K562 (cell line): Measurements from ENCODE around the gene TAS2R14. TPM values are rescaled to one million over a fixed set of nuclear protein-coding genes. Genes with fewer than 3 reads are reported as not detected.

Experiments
- ATAC-seq: fragments of 200-7000 bp; cut with Tn5 transposase; 3 replicates; pipeline ENCODE4 v1.9.1; 2020; ENCODE audit warnings: moderate library complexity
- BruUV-seq: library from RNA; stranded (reverse); fragments of 400-500 nt; replicated peaks from 2 replicates; lab custom pipeline; 2021; lab: Mats Ljungman, UMichigan
- CTCF ChIA-PET: fragments of 300-600 bp; formaldehyde crosslinking; extraction: SDS; loops from one replicate; lab custom pipeline; 2021; ENCODE audit warnings: low intra/inter-chr PET ratio; lab: Yijun Ruan, JAX
- POLR2A ChIA-PET: fragments of 300-600, 350-650 bp; sonication (Branson Sonifier 250); formaldehyde crosslinking; extraction: SDS; loops from one replicate; lab custom pipeline; 2021; ENCODE audit warnings: antibody characterized with exemption, inconsistent platforms; lab: Yijun Ruan, JAX
- DNase-seq, 4 experiments: peaks; one replicate each; pipeline versions ENCODE4 v3.0.0 to v3.0.0-alpha.2; 2011 to 2018; ENCODE audit warnings: low spot score in 3 of 4, mixed read lengths in 3 of 4; ENCODE audit errors: extremely low read depth in 1 of 4
- FAIRE-seq: peaks from 2 replicates; lab custom pipeline; 2011; peaks lifted over from hg19 to GRCh38; lab: Jason Lieb, UNC
- H2AFZ ChIP-seq: 2 replicates; pipeline ENCODE4 v1.6.0; 2011; ENCODE audit warnings: low read depth, low read length, control low read depth, inconsistent platforms
- H3K27ac ChIP-seq: fragments of 200-600 bp; 3 replicates; pipeline ENCODE4 v1.8.0; 2011; ENCODE audit warnings: low read depth, mild to moderate bottlenecking, control low read depth, inconsistent platforms, low read length, moderate library complexity, mixed read lengths; ENCODE audit errors: extremely low read depth
- H3K27me3 ChIP-seq, 2 experiments: fragments of 300-600 bp in 1 of 2; 2 replicates in 1 of 2; 3 replicates in 1 of 2; pipeline versions ENCODE4 v1.6.0 to v1.8.0; 2011; ENCODE audit warnings: inconsistent platforms in 2 of 2, low read length in 2 of 2, mild to moderate bottlenecking in 1 of 2, mixed read lengths in 1 of 2, moderate library complexity in 1 of 2; ENCODE audit not compliant: control insufficient read depth in 2 of 2, insufficient read depth in 2 of 2
- H3K36me3 ChIP-seq: fragments of 300-600 bp; 3 replicates; pipeline ENCODE4 v1.8.0; 2011; ENCODE audit warnings: mild to moderate bottlenecking, low read length, inconsistent platforms; ENCODE audit not compliant: control insufficient read depth, insufficient read depth
- H3K4me1 ChIP-seq, 2 experiments: fragments of 200-600 bp in 1 of 2; replicated peaks in 1 of 2; 2 replicates in 1 of 2; 3 replicates in 1 of 2; pipeline versions ENCODE4 v1.5.1 to v1.8.0; 2011; ENCODE audit warnings: inconsistent platforms in 2 of 2, low read length in 2 of 2, mild to moderate bottlenecking in 1 of 2, mixed read lengths in 1 of 2, moderate library complexity in 1 of 2; ENCODE audit not compliant: control insufficient read depth in 2 of 2, insufficient read depth in 2 of 2
- H3K4me2 ChIP-seq: 2 replicates; pipeline ENCODE4 v1.6.1; 2011; ENCODE audit warnings: low read length, control low read depth, inconsistent platforms, mixed read lengths; ENCODE audit not compliant: insufficient read depth
- H3K4me3 ChIP-seq: fragments of 200-600 bp; sonication (generic), shearing (Covaris generic); 2 replicates; pipeline ENCODE4 v1.5.1; 2016; ENCODE audit warnings: control low read depth, inconsistent platforms
- H3K79me2 ChIP-seq: fragments of 200-600 bp; 3 replicates; pipeline ENCODE4 v1.8.0; 2011; ENCODE audit warnings: low read length, inconsistent platforms; ENCODE audit not compliant: control insufficient read depth, insufficient read depth
- H3K9ac ChIP-seq, 2 experiments: 2 replicates each; pipeline versions ENCODE4 v1.6.0 to v1.6.1; 2011; ENCODE audit warnings: low read depth in 2 of 2, low read length in 2 of 2, control low read depth in 1 of 2, inconsistent platforms in 1 of 2, mild to moderate bottlenecking in 1 of 2, mixed read lengths in 1 of 2; ENCODE audit not compliant: insufficient read depth in 1 of 2
- H3K9me1 ChIP-seq: one replicate; pipeline ENCODE4 v1.6.0; 2011; ENCODE audit warnings: inconsistent platforms, mild to moderate bottlenecking, low read length, moderate library complexity; ENCODE audit not compliant: control insufficient read depth, insufficient read depth
- H3K9me3 ChIP-seq: replicated peaks from 2 replicates; pipeline ENCODE4 v1.5.1; 2011; ENCODE audit warnings: low read depth, low read length, inconsistent platforms; ENCODE audit not compliant: control insufficient read depth, insufficient read depth
- H4K20me1 ChIP-seq: replicated peaks from 2 replicates; pipeline ENCODE4 v1.6.1; 2011; ENCODE audit warnings: low read length, inconsistent platforms, mixed read lengths; ENCODE audit not compliant: control insufficient read depth, insufficient read depth
- ARHGAP35 ChIP-seq: fragments of 450-650 bp; IDR thresholded peaks from 2 replicates; pipeline ENCODE4 v1.6.1; 2018; ENCODE audit not compliant: partially characterized antibody
- CLOCK ChIP-seq: fragments of 250-450 bp; sonication (Bioruptor Pico); IDR thresholded peaks from 2 replicates; pipeline ENCODE4 v1.4.0; 2020; ENCODE audit warnings: mild to moderate bottlenecking, moderate library complexity, borderline replicate concordance
- CREB5 ChIP-seq: fragments of 250-450 bp; sonication (Bioruptor Pico); IDR thresholded peaks from 2 replicates; pipeline ENCODE4 v1.5.0; 2020; ENCODE audit warnings: mild to moderate bottlenecking
- GTF2F1 ChIP-seq: IDR thresholded peaks from 2 replicates; pipeline ENCODE4 v1.6.1; 2011; ENCODE audit warnings: low read depth, low read length, improper control_type of control experiment
- LEF1 ChIP-seq: fragments of 450-650 bp; IDR thresholded peaks from 2 replicates; pipeline ENCODE4 v1.6.1; 2016; ENCODE audit warnings: mild to moderate bottlenecking
- NRF1 ChIP-seq, 2 experiments: fragments of 450-650 bp; IDR thresholded peaks in 1 of 2; conservative IDR thresholded peaks in 1 of 2; 2 replicates each; pipeline ENCODE4 v1.6.1; 2014; ENCODE audit warnings: mild to moderate bottlenecking in 2 of 2
- RBM14 ChIP-seq: fragments of 200-400 bp; formaldehyde crosslinking; IDR thresholded peaks from 2 replicates; pipeline ENCODE4 v1.6.1; 2018; ENCODE audit warnings: low read depth, mild to moderate bottlenecking, low read length, moderate library complexity, borderline replicate concordance; ENCODE audit not compliant: insufficient read depth
- SIRT6 ChIP-seq: IDR thresholded peaks from one replicate; pipeline ENCODE4 v1.6.1; 2012; ENCODE audit warnings: low read depth, mild to moderate bottlenecking, control low read depth, inconsistent platforms, low read length, moderate library complexity
- WHSC1 ChIP-seq: IDR thresholded peaks from one replicate; pipeline ENCODE4 v1.6.1; 2012; ENCODE audit warnings: low read length, control low read depth, inconsistent platforms
- ZHX1 ChIP-seq: fragments of 150-350 bp; conservative IDR thresholded peaks from 2 replicates; pipeline ENCODE4 v1.6.1; 2014; ENCODE audit warnings: low read length
- ZNF780A ChIP-seq: fragments of 250-450 bp; sonication (Bioruptor Pico); IDR thresholded peaks from 2 replicates; pipeline ENCODE4 v1.5.0; 2021; ENCODE audit warnings: mild to moderate bottlenecking
- WGBS: fragments of 100-300 bp; shearing (Covaris generic); methylation state at CpG from one replicate; pipeline ENCODE4 v1.1.6; 2016; ENCODE audit warnings: low coverage, mixed read lengths; ENCODE audit not compliant: insufficient coverage; ENCODE audit errors: missing lambda C conversion rate; 5-methylcytosine and 5-hydroxymethylcytosine counted together
- in situ Hi-C: fragments of 300-500 bp; cut with MboI; formaldehyde crosslinking; loops from 4 replicates; pipeline ENCODE4 v1.15.0; 2018; ENCODE audit warnings: inconsistent platforms, mixed read lengths
- intact Hi-C: fragments of 100-400 bp; cut with micrococcal nuclease; formaldehyde crosslinking; loops from 2 replicates; pipeline ENCODE4 v1.14.2; 2022
- polyA plus RNA-seq, 8 experiments: library from polyadenylated mRNA; depleted of rRNA in 4 of 8; stranded (reverse) in 5 of 8; unstranded in 3 of 8; fragments of >200 nt; fragmentation: Nextera tagmentation in 2 of 8; fragmentation: Illumina TruSeq in 1 of 8; extraction: Ambion mirVana in 2 of 8; extraction: Trizol in 1 of 8; gene quantifications; 2 replicates each; pipeline versions ENCODE4 v1.2.1 to v1.2.3, GENCODE V29; 2011 to 2014; ENCODE audit warnings: inconsistent platforms in 1 of 8, missing spikeins in 1 of 8
- total RNA-seq, 7 experiments: library from RNA; depleted of rRNA in 6 of 7; stranded (reverse); fragments of >200 nt in 6 of 7; fragmentation: Illumina TruSeq in 2 of 7; extraction: Trizol in 2 of 7; gene quantifications; 2 replicates each; pipeline versions ENCODE4 v1.2.1 to v1.2.3, GENCODE V29; 2011 to 2021; ENCODE audit warnings: low replicate concordance in 1 of 7
- TF ChIP-seq, protein P1 (sequence below), 2 experiments: fragments of 450-650 bp; IDR thresholded peaks; 2 replicates each; pipeline ENCODE4 v1.6.1; 2018; ENCODE audit warnings: mild to moderate bottlenecking in 2 of 2, low read depth in 1 of 2; ENCODE audit not compliant: partially characterized antibody in 2 of 2

The TAS2R14 gene
- total and polyA plus RNA-seq, 9 of the 15 experiments (the other 6 are each of a cell fraction or from before 2014, with no cell fraction given): 1.2 to 4.2 (median 2.4) TPM

DNA sequence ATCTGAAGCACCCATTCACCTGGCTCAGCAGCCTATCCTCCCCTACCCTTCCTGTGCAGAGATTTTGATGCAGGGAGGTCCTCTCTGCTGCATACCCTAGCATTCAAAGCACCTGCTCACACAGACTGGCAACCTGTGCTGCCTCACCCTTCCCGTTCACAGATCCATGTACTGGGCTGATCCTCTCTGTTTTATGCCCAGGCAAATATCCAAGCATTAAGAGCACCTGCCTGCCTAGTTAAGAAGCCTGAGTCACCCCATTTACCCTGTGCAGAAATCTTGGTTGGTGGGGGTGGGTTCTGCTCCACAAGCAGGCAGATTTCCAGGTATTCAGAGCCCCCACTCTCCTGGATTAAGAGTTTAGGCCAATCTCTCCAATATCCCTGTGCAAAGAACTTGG lies 38.1 kb downstream of the TAS2R14 start:
- POLR2A ChIA-PET: no interaction called here
- no peak for TF ChIP-seq ZHX1
- TF ChIP-seq NRF1 (conservative IDR thresholded peaks at IDR 0.05 in 1 of 2, IDR thresholded peaks at IDR 0.05 in 1 of 2): no peak
- TF ChIP-seq SIRT6: no peak
- no peak for TF ChIP-seq CREB5 (CRISPR knock-in tag)
- TF ChIP-seq ARHGAP35: no peak
- TF ChIP-seq ZNF780A (CRISPR knock-in tag): no peak
- no peak for TF ChIP-seq CLOCK (CRISPR knock-in tag)
- TF ChIP-seq LEF1: no peak
- TF ChIP-seq RBM14: no peak
- no peak for TF ChIP-seq WHSC1
- no peak for TF ChIP-seq GTF2F1
- TF ChIP-seq, protein P1, sequence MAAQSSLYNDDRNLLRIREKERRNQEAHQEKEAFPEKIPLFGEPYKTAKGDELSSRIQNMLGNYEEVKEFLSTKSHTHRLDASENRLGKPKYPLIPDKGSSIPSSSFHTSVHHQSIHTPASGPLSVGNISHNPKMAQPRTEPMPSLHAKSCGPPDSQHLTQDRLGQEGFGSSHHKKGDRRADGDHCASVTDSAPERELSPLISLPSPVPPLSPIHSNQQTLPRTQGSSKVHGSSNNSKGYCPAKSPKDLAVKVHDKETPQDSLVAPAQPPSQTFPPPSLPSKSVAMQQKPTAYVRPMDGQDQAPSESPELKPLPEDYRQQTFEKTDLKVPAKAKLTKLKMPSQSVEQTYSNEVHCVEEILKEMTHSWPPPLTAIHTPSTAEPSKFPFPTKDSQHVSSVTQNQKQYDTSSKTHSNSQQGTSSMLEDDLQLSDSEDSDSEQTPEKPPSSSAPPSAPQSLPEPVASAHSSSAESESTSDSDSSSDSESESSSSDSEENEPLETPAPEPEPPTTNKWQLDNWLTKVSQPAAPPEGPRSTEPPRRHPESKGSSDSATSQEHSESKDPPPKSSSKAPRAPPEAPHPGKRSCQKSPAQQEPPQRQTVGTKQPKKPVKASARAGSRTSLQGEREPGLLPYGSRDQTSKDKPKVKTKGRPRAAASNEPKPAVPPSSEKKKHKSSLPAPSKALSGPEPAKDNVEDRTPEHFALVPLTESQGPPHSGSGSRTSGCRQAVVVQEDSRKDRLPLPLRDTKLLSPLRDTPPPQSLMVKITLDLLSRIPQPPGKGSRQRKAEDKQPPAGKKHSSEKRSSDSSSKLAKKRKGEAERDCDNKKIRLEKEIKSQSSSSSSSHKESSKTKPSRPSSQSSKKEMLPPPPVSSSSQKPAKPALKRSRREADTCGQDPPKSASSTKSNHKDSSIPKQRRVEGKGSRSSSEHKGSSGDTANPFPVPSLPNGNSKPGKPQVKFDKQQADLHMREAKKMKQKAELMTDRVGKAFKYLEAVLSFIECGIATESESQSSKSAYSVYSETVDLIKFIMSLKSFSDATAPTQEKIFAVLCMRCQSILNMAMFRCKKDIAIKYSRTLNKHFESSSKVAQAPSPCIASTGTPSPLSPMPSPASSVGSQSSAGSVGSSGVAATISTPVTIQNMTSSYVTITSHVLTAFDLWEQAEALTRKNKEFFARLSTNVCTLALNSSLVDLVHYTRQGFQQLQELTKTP (IDR thresholded peaks at IDR 0.05; ENCODE audit: low read depth in 1 of 2, partially characterized antibody in 2 of 2): no peak

More for the DNA sequence above, 38.1 kb downstream of the TAS2R14 start:
- 83% methylated on average over 1 of the region's 1 CpG for WGBS
- H3K9me1 ChIP-seq: no peaks in the 10 kb centered on the region
- in situ Hi-C loops (no loop called here), intact Hi-C loops (no loop called here)
- H3K4me3 ChIP-seq: no peak overlapping the region
- H2AFZ ChIP-seq: no peak overlapping the region
- H3K27ac ChIP-seq: no peak overlapping the region
- FAIRE-seq: no peak
- H3K4me2 ChIP-seq: no peak overlapping the region
- H3K79me2 ChIP-seq: no peaks in the 10 kb centered on the region
- H3K9me3 ChIP-seq: no peaks in the 10 kb centered on the region
- BruUV-seq: no TSS peak
- CTCF ChIA-PET: no interaction called here
- H4K20me1 ChIP-seq: no peaks in the 10 kb centered on the region
- no peak for ATAC-seq
- no peaks in the 10 kb centered on the region for H3K27me3 ChIP-seq
- no peak overlapping the region for H3K9ac ChIP-seq
- H3K4me1 ChIP-seq: no peaks in the 10 kb centered on the region; a peak in 1 of 5 replicates
- H3K36me3 ChIP-seq: no peaks in the 10 kb centered on the region
- no peak for DNase-seq
